Fibroblast of skin of right biceps (primary cell): ENCODE measurements around the gene HEBP2.
"Not testable (repeated sequence)": the region's sequence is repeated elsewhere in the genome, so short reads cannot be mapped to it uniquely, and the experiment has no call there.

ENCODE experiments used
- DNase-seq: peaks from one replicate; pipeline ENCODE4 v3.0.0-alpha.2; 2013

Gene HEBP2

GRCh38 chr6:138403801-138404665 lies at the start of gene HEBP2:
Gene HEBP2, plus strand, starts transcription at chr6:138404223. Its CDS starts 273 bp downstream, at chr6:138404496.
- peak; percentile 76 for DNase-seq

- DNase-seq, result no peak
Measured at GRCh38 chr6:138357928-138358327, 46.1 kb upstream of the HEBP2 start.

GRCh38 chr6:138368684-138369083 lies 35.3 kb upstream of the HEBP2 start:
- not testable (repeated sequence) for DNase-seq

GRCh38 chr6:138370631-138371451 lies 33.2 kb upstream of the HEBP2 start:
- no peak for DNase-seq

- no peak for DNase-seq
Measured at GRCh38 chr6:138371452-138371711, 32.6 kb upstream of the HEBP2 start.

- peak; percentile 11 for DNase-seq
Measured at GRCh38 chr6:138371720-138372119, 32.3 kb upstream of the HEBP2 start.

- DNase-seq, result peak; percentile 14
Measured at GRCh38 chr6:138372711-138373463, 31.1 kb upstream of the HEBP2 start.

GRCh38 chr6:138374230-138374629 lies 29.8 kb upstream of the HEBP2 start:
- DNase-seq, result no peak

GRCh38 chr6:138374815-138375214 lies 29.2 kb upstream of the HEBP2 start:
- DNase-seq, result no peak

GRCh38 chr6:138377042-138377441 lies 27.0 kb upstream of the HEBP2 start:
- no peak for DNase-seq

- no peak for DNase-seq
Measured at GRCh38 chr6:138377844-138378243, 26.2 kb upstream of the HEBP2 start, which contains the start of gene SMIM28. Gene SMIM28, plus strand, starts transcription at chr6:138377905. Its CDS starts 168 bp downstream, at chr6:138378073.

GRCh38 chr6:138378463-138378862 lies 25.6 kb upstream of the HEBP2 start:
- DNase-seq, result no peak

GRCh38 chr6:138382498-138383265 lies 21.3 kb upstream of the HEBP2 start:
- no peak for DNase-seq

GRCh38 chr6:138383776-138384175 lies 20.2 kb upstream of the HEBP2 start:
- DNase-seq, result no peak

- no peak for DNase-seq
Measured at GRCh38 chr6:138386897-138387296, 17.1 kb upstream of the HEBP2 start.

- DNase-seq, result no peak
Measured at GRCh38 chr6:138387577-138388368, 16.2 kb upstream of the HEBP2 start.

- DNase-seq, result no peak
Measured at GRCh38 chr6:138389551-138389950, 14.5 kb upstream of the HEBP2 start.

GRCh38 chr6:138393871-138394783 lies 9.9 kb upstream of the HEBP2 start:
- DNase-seq, result no peak

- DNase-seq, result no peak
Measured at GRCh38 chr6:138396709-138397108, 7.3 kb upstream of the HEBP2 start.
